Panc1 (cell line): ENCODE data around the gene MAP3K3. TPM values are rescaled to one million over a fixed set of nuclear protein-coding genes. Genes with fewer than 3 reads are reported as not detected.

Source experiments
- ATAC-seq: fragments of 200-7000 bp; cut with Tn5 transposase; 2 replicates; pipeline ENCODE4 v1.9.1; 2020; ENCODE audit warnings: mild to moderate bottlenecking, moderate library complexity
- BruUV-seq: library from RNA; stranded (reverse); fragments of 400-500 nt; replicated peaks from 2 replicates; lab custom pipeline; 2021; lab: Mats Ljungman, UMichigan
- CTCF ChIA-PET: fragments of 300-600 bp; sonication (Branson Sonifier 250); formaldehyde crosslinking; loops from one replicate; lab custom pipeline; 2022; ENCODE audit warnings: antibody characterized with exemption; lab: Charles Lee
- POLR2A ChIA-PET: fragments of 300-600 bp; sonication (Branson Sonifier 250); formaldehyde crosslinking; loops from one replicate; lab custom pipeline; 2022; ENCODE audit warnings: antibody characterized with exemption; lab: Charles Lee
- DNase-seq: peaks from one replicate; pipeline ENCODE4 v3.0.0-alpha.2; 2010; ENCODE audit warnings: low read depth, low spot score
- H3K27ac ChIP-seq: 2 replicates; pipeline ENCODE4 v1.5.1; 2011; ENCODE audit warnings: mild to moderate bottlenecking, low read length, inconsistent platforms
- H3K27me3 ChIP-seq: fragments of 200-500 bp; sonication (Bioruptor generic); 2 replicates; pipeline ENCODE4 v1.6.0; 2014; ENCODE audit warnings: low read length, inconsistent platforms; ENCODE audit not compliant: control insufficient read depth, insufficient read depth
- H3K36me3 ChIP-seq: fragments of 200-500 bp; sonication (Bioruptor generic); 2 replicates; pipeline ENCODE4 v1.5.1; 2014; ENCODE audit warnings: inconsistent platforms, mild to moderate bottlenecking, low read length, moderate library complexity; ENCODE audit not compliant: control insufficient read depth, insufficient read depth
- H3K4me1 ChIP-seq: 2 replicates; pipeline ENCODE4 v1.5.1; 2011; ENCODE audit warnings: inconsistent platforms, mild to moderate bottlenecking, low read length, moderate library complexity; ENCODE audit not compliant: control insufficient read depth, insufficient read depth
- H3K4me3 ChIP-seq, 2 experiments: 2 replicates each; pipeline ENCODE4 v1.5.1; 2011 to 2012; ENCODE audit warnings: low read depth in 2 of 2, low read length in 2 of 2, mild to moderate bottlenecking in 2 of 2, inconsistent platforms in 1 of 2, moderate library complexity in 1 of 2
- H3K9me3 ChIP-seq: fragments of 200-500 bp; sonication (Bioruptor generic); 2 replicates; pipeline ENCODE4 v1.5.1; 2014; ENCODE audit warnings: low read depth, mild to moderate bottlenecking, inconsistent platforms, low read length, moderate library complexity; ENCODE audit not compliant: control insufficient read depth, insufficient read depth
- CTCF ChIP-seq: fragments of 450-650 bp; IDR thresholded peaks from 2 replicates; pipeline ENCODE4 v1.5.1; 2017; ENCODE audit warnings: mild to moderate bottlenecking
- POLR2AphosphoS5 ChIP-seq: IDR thresholded peaks from 2 replicates; pipeline ENCODE4 v1.6.1; 2012; ENCODE audit warnings: mild to moderate bottlenecking, low read depth, low read length, moderate library complexity
- REST ChIP-seq, 2 experiments: IDR thresholded peaks; 2 replicates each; pipeline ENCODE4 v1.6.1; 2011 to 2012; ENCODE audit warnings: low read depth in 2 of 2, control low read depth in 1 of 2, low read length in 1 of 2, mild to moderate bottlenecking in 1 of 2, moderate library complexity in 1 of 2; ENCODE audit not compliant: insufficient read depth in 1 of 2
- SIN3A ChIP-seq: IDR thresholded peaks from 2 replicates; pipeline ENCODE4 v1.6.1; 2012; ENCODE audit warnings: low read depth, mild to moderate bottlenecking, low read length, moderate library complexity, borderline replicate concordance; ENCODE audit not compliant: insufficient read depth
- TCF7L2 ChIP-seq: IDR thresholded peaks from 2 replicates; pipeline ENCODE4 v1.6.1; 2011; ENCODE audit warnings: mild to moderate bottlenecking, low read depth, low read length, inconsistent platforms
- in situ Hi-C: cut with HindIII; loops from 2 replicates; pipeline ENCODE4 v1.10.0; 2016; ENCODE audit warnings: low sequenced_read_pairs, low pct_unique_long_range_greater_than_20kb
- intact Hi-C: fragments of 100-400 bp; cut with micrococcal nuclease; formaldehyde crosslinking; loops from one replicate; pipeline ENCODE4 v1.10.0; 2022; ENCODE audit not compliant: unreplicated experiment
- total RNA-seq: library from RNA; stranded (reverse); gene quantifications from one replicate; pipeline ENCODE4 v1.2.1, GENCODE V29; 2021; ENCODE audit not compliant: unreplicated experiment

The MAP3K3 gene
- total RNA-seq, 1 experiment from 2014 or later: 22.3 TPM

GRCh38 chr17:63695889-63696288, 73.7 kb downstream of the MAP3K3 start:
- no TSS peak for BruUV-seq
- Histone ChIP-seq H3K27me3 (no peaks in the 10 kb centered on the region), H3K4me3 (no peak overlapping the region), H3K36me3 (no peaks in the 10 kb centered on the region), H3K27ac (no peak overlapping the region), H3K9me3 (no peaks in the 10 kb centered on the region), H3K4me1 (no peaks in the 10 kb centered on the region; the same call in 1 of the 2 replicates)
- TF ChIP-seq REST (IDR thresholded peaks at IDR 0.05; ENCODE audit: insufficient read depth in 1 of 2, low read depth in 2 of 2, low read length in 1 of 2): no peak
- no peak for TF ChIP-seq CTCF
- no peak for TF ChIP-seq POLR2AphosphoS5
- TF ChIP-seq TCF7L2: no peak
- no peak for TF ChIP-seq SIN3A
- no peak for ATAC-seq
- in situ Hi-C loops (no loop called here), intact Hi-C loops (no loop called here)
- ChIA-PET CTCF (no interaction called here), POLR2A (no interaction called here)
- no peak for DNase-seq

- no peak overlapping the region for H3K4me3 ChIP-seq
- H3K9me3 ChIP-seq: no peaks in the 10 kb centered on the region
- in situ Hi-C loops (no loop called here), intact Hi-C loops (no loop called here)
- H3K27ac ChIP-seq: no peak overlapping the region
- no peak for TF ChIP-seq POLR2AphosphoS5
- no peak for TF ChIP-seq TCF7L2
- TF ChIP-seq REST (IDR thresholded peaks at IDR 0.05; ENCODE audit: insufficient read depth in 1 of 2, low read depth in 2 of 2, low read length in 1 of 2): no peak
- no peak for TF ChIP-seq SIN3A
- TF ChIP-seq CTCF: no peak; the same call in 1 of the 2 replicates
- peak; percentile 29 for ATAC-seq
- H3K27me3 ChIP-seq: no peaks in the 10 kb centered on the region
- ChIA-PET POLR2A (no interaction called here), CTCF (no interaction called here)
- DNase-seq: no peak
- no peaks in the 10 kb centered on the region for H3K36me3 ChIP-seq
- no TSS peak for BruUV-seq
- no peaks in the 10 kb centered on the region; the same call in 1 of the 2 replicates for H3K4me1 ChIP-seq
Measured at GRCh38 chr17:63696381-63696961, 74.3 kb downstream of the MAP3K3 start.
